ENCODE results near the gene CDH16.
A peak's percentile ranks its signal among the peaks of the same experiment; 100 is the strongest.
"Not testable (repeated sequence)": the region's sequence is repeated elsewhere in the genome, so short reads cannot be mapped to it uniquely, and the experiment has no call there.

CDH16 gene

DNA sequence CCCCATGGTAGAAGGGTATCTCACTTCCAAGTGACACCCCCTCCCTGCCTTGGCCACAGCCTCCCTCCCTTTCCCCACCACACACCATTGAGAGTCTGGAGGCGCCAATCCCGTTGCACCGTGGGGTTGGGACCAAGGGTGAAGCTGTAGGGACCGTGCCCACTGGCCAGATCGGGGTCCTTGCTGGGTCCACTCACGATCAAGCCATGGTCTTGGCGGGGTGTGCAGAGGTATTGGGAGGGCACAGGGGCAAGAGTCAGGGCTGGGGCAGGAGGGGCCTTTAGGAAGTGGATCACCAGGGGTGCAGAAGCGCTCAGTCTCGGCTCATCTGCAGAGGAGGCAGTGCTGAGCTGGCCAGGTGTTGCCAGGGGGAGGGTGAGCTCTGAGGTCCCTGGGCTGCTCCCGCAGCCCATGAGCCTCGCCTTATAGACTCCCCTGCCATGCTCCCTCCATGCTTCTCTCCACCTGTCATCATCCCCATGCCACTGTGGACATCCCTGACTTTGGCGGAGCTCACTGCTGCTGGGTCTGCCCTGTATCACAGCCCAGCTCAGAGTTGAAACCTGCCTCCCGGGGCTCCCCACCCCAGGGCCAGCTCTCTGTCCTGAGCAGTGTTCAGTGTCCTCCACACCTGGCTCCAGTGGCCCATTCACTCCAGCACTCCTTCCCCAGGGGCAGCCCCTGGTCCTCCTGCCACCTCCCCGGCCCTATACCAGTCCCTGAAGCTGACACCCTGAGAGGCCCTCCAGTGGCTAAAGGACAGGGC lies 8.3 kb downstream of the CDH16 start:
- no peak for DNase-seq

DNA sequence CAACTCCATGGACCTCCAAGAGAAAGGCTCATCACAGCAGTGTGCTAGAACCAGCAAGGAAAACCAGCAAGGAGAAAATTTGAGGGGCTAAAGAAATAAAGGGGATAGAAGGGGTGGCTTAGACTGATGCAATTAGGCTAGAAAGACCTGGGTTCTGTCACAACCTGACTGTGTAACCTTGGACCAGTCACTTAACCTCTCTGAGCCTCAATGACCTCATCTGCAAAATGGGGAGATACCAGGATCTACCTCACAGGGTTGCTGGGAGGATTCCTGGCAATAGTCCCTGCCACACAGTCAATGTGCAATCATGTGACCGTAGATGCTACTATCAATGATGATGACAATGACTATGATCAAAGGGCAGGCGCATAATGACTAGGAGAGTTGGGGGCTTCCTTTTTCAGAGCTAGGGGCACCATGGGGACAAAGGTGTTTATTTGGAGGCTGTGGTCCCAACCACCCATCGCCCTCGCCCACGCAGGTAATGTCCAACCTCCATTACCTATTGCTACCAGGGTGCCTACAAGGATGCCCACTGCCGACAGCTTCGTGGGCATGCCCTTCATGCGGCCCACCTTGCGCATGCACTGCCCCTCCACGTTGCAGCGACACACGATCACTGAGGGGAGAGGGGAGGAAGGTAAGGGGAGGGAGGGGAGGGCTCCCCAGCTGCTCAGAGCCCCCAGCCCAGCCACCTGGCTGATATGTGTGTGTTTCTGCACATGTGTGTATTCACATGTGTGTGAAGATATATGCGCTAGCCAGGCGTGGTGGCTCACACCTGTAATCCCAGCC lies 9.7 kb downstream of the CDH16 start:
- DNase-seq: no peak

DNA sequence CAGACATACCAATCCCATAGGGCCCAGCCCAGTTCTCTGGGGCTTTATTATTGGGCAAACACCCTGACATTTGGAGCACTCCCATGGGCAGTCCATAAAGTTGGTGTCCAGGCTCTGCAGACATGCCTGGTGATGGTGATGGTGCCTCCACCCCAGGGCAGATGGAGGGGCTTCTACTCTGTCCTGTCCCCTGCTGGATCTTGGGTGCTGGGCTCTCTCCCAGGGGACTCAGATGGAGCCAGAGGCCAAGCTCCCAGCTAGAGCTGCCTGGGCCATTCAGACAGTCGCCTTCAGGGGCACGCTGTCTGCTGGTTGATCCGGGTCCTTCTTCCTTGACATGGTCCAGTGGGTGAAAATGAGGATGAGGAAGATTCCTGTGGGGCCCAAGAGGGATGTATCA lies 10.6 kb downstream of the CDH16 start:
- no peak for DNase-seq

GRCh38 chr16:66906916-66907836 lies 11.5 kb downstream of the CDH16 start:
- DNase-seq: no peak

DNA sequence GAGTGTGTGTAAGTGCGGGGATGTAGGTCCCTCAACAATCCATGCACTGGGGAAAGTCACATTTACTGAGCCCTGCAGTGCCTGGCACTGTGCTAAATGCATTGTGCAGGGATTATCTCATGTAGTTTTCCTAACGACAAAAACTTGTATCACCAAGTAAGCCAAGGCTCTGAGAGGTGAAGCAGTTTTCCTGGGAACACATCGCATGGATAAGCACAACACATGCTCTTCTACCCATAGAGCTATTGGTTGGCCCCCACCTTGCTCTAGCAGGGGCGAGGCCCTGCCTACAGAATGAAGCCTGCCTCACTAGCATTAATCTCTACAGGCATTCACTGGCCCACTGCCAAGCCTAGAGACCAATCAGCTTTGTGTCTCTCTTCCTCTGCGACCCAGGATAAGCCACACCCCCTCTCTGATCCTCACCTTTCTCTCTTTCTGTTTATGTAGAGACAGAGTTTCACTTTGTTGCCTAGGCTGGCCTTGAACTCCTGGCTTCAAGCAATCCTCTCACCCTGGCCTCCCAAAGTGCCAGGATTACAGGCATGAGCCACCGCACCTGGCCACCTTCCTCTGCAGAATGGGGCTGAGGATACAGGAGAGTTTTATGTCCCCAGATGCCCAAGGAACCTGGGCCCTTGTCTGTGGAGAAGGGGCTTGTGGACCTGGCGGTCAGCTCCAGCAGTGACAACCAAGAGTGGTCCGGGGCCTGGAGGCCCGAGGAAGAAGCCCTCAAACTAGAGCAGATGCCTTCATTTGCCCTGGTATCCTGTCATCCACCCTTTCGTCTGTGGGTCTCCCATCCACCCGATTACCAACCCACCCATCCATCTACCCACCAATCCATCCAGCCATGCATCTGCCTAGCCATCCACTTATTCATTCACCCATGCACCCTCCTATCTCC lies 12.8 kb downstream of the CDH16 start:
- peak; percentile 97 for DNase-seq

DNA sequence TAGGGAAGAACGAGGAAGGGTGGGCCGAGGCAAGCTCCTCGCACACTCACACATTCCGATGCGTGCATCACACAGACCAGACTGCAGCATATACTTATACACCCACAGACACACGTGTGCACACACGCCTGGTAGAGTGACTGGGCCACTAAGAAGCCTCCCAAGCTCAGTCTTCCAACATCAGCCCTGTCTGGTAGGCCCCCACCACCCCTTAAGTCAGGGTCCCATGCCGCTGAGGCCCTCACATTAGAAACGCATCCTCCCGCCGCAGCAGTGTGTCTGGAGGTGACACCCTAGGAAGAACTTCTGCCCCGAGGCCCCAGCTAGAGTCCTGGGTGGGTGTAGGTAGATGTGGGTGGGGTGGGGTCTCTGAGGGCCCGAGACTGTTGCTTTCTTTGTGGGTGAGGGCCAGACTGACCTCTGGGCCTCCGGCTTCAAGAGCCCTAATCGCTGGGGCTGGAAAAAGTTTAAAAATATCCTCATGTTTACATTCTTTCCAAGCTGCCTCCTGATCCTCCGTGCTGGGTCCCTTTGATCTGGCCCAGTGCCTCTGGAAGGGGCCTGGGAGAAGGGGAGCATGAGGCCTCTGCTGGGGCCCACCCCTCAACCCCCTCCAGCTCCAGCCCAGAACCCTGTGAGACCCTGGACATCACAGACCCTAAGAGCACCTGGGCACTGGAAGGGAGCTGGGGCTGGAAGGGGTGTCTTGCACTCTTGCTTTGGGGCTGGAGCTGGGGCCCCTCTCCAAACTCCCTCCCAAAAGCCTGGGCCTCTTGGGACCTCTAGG lies 13.6 kb downstream of the CDH16 start:
- no peak for DNase-seq

GRCh38 chr16:66904428-66904845 lies 14.2 kb downstream of the CDH16 start:
- DNase-seq: no peak

DNA sequence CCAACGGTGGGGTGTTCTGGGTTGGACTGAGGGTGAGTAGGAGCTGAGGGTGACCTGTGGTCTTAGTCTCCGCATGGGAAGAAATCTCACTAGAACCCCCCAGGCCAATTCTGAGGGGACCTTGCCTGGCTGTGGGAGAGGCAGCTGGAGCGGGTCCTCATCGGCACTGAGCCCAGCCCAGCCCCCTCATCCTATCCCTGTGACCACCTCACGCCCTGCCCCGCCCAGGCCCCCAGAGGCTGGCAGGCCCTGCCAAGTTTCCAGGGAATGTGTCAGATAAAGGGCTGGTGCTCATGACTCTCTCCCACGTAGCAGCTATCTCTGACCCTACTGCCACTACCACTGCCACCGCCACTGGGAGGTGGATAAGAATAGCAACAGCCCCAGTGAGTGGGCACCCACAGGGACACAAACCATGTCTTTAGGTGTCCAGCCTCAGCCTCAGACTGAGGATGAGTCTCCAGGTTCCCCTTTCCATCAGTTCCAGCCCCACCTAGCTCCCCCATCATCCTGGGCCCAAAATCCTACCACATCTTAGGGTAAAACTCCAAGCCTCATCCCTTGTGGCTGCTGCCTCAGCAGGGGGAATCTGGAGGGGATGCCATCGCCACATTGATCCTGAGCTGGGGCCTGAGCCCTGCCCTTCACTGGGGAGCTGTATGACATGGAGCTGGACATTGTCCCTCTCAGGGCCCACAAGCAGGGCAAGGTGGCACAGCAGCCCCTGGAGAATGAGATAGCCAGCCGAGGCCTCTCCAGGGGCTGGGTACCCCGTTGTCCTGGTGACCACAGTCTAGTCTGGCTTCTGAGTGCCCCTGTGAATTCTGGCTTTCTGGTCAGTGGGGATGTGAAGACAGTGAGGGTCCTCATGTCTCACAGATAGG lies 14.9 kb downstream of the CDH16 start:
- DNase-seq: peak; percentile 65

GRCh38 chr16:66902648-66903543 lies 15.8 kb downstream of the CDH16 start:
- DNase-seq: no peak

DNA sequence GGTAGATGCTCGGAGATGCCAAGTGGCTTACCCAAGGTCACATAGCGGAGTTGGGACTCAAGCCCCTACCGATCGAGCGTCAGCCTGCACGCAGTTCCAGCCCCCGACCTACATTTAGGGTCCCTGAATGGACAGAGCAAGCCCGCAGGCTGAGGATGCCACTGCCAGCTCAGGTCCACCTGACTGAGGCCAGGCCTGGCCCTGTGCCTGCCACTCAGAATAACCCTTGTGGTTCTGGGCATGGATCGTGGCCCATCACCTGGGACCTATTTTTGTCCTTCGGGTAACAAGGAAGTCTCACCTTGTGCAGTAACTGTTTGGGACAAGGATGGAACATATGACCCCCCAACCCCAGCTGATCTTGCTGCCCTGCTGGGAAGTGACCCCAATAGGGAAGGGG lies 17.1 kb downstream of the CDH16 start:
- DNase-seq: no peak

- no peak for DNase-seq
Measured at GRCh38 chr16:66900721-66901441, 17.8 kb downstream of the CDH16 start.

- peak; percentile 88 for DNase-seq
Measured at GRCh38 chr16:66899945-66900710, 18.6 kb downstream of the CDH16 start.

GRCh38 chr16:66899310-66899944 lies 19.3 kb downstream of the CDH16 start:
- peak; percentile 41 for DNase-seq

- no peak for DNase-seq
Measured at GRCh38 chr16:66898933-66899309, 19.8 kb downstream of the CDH16 start.

- DNase-seq: no peak
Measured at GRCh38 chr16:66898207-66898606, 20.5 kb downstream of the CDH16 start.

- not testable (repeated sequence) for DNase-seq
Measured at GRCh38 chr16:66896682-66897081, 22.0 kb downstream of the CDH16 start.

DNA sequence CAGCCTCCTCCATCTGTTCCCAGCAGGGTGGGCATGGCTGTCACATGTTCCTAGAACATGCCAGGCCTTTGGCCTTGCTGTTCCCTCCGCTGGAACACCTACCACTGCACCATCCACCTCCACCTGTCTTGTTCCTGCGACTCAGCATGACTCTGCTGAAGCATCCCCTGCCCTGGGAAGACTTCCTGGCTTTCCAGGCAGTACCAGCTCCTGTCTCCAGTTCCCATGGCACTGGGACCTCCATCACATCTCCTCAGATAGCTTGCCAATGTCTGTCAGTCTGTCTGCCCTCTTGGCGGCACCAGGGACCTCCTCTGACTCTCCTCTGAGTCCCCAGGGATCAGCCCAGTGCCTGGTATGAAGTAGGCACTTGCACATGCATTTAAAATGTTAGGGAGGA lies 22.7 kb downstream of the CDH16 start:
- no peak for DNase-seq

All from hematopoietic multipotent progenitor cell treated with erythropoietin and hydrocortisone succinate and interleukin-3 and kit ligand, for 6 days (in vitro differentiated cells).